Measurements from ENCODE around the gene DCX. TPM values are rescaled to one million over a fixed set of nuclear protein-coding genes. Genes with fewer than 3 reads are reported as not detected.

DCX gene
- total RNA-seq, 1 experiment from 2014 or later, result not detected

DNA sequence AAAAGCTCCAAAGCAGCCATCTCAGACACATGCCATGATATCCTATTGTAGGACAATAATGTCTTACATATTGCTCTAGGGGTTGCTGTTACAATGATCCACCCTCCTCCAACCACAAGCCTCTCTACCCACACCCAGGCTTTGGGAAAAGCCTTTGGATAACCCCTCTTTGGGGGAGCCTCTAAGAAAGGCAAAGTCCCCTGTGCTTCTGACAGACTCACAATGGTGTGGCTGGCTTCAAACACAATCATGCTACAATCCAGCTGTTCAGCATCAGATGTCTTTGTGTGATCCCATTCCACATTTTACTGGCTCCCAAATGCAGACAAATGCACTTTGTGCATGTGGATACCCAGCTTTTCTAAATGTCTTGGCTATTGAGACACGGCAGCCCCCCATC is 75.9 kb downstream of the DCX start:
- no peak for DNase-seq (ENCODE audit: low spot score)
- in situ Hi-C loops (cut with HindIII; ENCODE audit: low sequenced_read_pairs), result no loop called here

DNA sequence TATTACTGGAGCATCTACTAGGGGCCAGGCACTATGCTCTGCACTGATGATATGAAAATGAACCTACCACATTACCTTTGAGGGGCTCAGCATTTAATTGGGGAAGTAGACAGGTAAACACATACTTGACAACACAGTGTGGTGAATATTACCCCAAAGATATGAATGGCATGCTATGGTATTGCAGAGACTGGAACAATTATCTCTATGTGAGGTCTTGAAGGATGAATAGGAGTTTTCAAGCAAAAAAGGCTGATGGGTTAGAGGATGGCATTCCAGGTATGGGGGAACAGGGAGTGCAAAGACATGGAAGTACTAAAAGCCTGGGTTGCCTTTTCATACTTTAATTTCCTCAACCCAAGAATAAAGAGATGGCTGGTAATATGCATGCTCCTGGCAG is 82.6 kb downstream of the DCX start:
- in situ Hi-C loops (cut with HindIII; ENCODE audit: low sequenced_read_pairs), result no loop called here
- no peak for DNase-seq (ENCODE audit: low spot score)

DNA sequence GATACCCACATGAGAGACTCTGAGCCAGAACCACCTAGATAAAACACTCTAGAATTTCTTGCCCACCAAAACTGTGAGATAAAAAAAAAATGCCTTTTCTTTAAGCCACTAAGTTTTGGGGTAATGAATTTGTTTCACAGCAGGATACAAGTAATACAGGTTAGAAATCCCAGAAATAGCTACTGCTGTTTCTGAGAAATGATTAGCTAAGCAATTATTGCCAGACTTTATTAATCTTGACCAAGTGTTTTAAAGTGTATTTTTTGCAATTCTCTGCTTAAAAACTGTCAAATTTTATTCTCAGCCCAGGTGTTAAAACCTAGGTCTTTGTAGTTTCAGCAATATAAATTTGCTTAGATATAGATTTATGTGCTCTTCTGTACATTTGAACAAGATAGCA is 83.1 kb downstream of the DCX start:
- DNase-seq (ENCODE audit: low spot score), result no peak
- in situ Hi-C loops (cut with HindIII; ENCODE audit: low sequenced_read_pairs), result no loop called here

DNA sequence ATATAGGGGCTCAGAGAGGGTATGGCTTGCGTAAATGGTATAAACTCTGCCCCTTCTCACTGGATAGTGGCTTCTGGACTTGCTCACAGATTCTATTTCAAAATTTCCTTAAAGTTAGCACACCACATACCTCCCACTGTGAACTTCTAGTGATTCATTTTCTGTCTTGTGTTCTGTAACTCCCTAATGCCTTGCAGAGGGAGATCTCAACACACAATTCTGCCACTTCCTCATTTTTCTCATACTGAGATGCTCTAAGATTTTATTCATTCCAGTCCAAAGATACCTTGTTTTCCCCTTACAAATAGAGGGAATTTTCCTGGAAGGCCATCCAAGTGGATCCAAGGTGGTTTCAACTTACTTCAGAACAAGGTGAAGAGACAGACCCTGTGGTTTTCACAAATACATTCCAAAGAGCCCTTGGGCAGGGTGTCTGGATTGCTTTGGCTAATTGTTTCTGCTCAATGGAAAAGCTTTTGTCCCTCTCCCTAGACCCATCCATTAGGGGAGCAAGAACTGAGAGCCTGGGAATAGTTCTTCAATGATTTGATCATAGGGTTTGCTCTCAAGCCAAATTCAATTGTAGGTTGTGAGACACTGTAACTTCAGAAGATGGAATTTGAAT is 89.6 kb downstream of the DCX start:
- DNase-seq (ENCODE audit: low spot score), result no peak
- in situ Hi-C loops (cut with HindIII; ENCODE audit: low sequenced_read_pairs), result no loop called here

DNA sequence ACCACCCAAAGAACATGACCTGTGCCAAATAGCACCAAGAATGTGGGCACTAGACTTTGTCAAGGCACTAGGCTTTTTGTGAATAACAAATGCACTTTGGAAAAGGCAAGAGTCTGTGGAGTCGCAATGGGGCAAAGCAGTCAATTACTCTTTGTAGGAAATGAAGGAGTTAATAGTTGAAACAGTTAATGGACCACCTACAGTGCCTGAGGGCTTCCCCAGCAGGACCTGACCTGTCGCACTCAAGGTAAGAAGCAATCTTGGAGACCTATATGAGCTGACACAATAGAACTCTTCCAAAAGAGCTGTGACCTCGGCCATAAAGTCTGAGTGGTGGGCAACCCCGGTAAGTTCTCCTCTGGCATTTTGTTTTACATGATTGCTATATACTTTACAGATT is 92.5 kb downstream of the DCX start:
- no peak for DNase-seq (ENCODE audit: low spot score)
- in situ Hi-C loops (cut with HindIII; ENCODE audit: low sequenced_read_pairs), result no loop called here

DNA sequence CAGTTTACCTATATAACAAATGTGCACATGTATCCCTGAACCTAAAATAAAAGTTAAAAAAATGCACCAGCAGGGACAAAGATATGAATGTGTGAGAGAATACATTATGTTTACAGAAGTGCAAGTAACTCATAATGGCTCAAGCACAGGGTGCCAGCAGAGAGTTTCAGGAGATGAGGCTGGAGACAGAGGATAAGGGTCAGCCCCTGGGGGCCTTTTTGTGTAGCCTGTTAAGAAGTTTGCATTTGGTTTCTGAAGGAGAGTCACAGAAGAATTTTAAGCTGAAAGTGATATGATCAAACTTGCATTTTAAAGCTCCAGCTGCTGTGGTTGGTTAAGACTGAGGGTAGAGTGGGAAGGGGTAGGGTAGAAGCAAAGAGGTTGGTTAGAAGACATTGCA is 93.1 kb downstream of the DCX start:
- in situ Hi-C loops (cut with HindIII; ENCODE audit: low sequenced_read_pairs), result no loop called here

DNA sequence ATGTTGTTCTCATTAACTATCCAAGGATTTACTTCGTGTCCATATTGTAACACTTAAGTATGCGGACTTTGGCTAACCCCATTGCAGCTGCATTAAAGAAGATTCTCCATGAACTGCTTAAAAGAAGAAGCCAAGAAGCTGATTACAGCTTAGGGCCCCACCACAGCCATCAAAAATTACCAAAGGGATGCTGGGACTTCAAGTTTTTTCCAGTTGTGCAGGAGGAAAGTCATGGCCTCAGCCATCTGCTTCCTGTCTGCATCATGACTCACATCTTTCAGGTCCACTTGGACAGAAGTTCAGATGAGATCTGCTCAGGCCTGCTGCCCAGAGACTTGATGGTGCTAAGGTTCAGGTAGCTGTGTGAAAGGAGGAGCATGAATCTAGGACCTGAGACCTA is 102.9 kb downstream of the DCX start:
- DNase-seq (ENCODE audit: low spot score), result no peak
- in situ Hi-C loops (cut with HindIII; ENCODE audit: low sequenced_read_pairs), result no loop called here

More for the DNA sequence above, 93.1 kb downstream of the DCX start:
- DNase-seq (ENCODE audit: low spot score), result no peak

DNA sequence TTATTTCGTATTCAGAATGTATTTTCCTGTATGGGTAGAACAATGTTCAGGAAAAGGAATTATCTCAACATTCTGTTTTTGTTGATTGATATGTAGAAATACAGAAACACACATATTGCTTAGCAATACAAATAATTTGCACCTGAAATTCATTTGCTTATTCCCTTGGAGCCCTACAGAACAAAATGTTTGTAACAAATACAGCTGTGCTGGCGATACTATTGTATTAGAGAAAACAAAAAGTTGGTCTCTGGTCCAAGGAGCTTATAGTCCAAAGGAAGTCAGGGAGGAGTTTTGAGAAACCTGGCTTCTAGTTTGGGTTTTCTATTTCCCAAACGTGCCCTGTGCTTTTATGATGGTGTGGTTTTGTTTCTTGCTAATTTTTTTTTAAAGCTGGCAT is 104.0 kb downstream of the DCX start:
- DNase-seq (ENCODE audit: low spot score), result no peak
- in situ Hi-C loops (cut with HindIII; ENCODE audit: low sequenced_read_pairs), result no loop called here

DNA sequence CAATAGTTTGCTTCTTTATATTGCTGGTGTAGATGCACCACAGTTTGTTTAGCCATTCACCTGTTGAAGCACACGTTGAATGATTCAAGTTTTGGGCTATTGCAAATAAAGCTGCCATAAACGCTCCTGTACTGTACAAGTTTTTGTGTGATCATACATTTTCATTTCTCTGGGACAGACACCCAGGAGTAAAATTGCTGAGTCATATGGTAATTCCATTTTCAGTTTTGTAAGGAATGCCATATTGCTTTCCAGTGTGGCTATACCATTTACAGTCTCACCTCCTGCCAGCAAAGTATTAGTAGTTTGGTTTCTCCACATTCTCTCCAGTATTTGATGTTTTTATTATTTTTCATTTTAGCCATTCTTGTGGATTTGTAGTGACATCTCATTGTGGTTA is 109.7 kb downstream of the DCX start:
- DNase-seq (ENCODE audit: low spot score), result no peak
- in situ Hi-C loops (cut with HindIII; ENCODE audit: low sequenced_read_pairs), result no loop called here

DNA sequence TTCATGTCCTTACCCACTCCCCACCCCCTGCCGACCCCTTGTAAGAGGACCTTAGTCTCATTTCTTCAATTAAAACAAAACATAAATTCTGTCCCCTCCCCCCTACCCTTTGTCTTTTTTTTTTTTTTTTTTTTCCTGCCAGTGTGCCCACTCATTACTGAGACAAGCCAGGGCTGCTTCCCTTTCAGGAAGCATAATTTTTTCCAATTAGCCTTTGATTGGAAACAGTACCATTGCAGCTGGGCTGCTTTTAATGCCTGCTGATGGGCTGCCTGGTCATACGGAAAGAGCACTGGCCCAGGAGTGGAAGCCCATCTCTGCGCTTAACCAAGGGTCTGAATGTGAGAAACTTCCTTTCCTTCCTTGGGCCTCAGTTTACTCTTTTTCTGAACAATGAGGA is 123.2 kb downstream of the DCX start:
- no peak for DNase-seq (ENCODE audit: low spot score)
- in situ Hi-C loops (cut with HindIII; ENCODE audit: low sequenced_read_pairs), result no loop called here

DNA sequence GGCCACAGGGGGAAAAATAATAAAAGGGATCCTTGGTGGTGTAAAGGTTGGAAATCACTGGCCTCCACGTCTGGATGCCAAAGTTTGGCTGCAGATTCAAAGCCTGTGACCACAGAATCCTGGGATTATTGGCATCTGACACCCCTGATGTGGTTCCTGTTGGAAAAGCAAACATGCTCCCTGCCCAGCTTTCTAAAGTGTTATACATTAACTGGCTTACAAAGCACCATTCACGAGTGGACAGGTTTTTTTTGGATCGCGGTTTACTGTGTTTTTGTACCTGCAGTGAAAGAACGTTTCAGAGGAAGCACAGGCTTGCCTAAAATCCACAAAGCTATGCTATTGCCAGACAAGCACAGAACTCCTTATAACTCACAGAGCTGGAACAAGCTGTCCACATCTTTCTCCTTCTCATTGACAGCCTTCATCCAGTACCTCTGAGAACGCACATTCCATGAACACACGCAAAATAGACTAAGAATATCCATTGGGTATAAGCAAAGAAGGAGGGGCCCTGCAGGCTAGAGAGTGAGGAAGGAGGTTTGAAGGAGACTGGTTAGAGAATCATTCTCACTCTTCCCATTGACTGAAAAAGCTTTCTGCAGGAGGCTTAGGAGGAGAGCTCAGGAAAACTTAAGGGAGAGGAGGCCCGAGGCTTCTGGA is 127.2 kb downstream of the DCX start:
- in situ Hi-C loops (cut with HindIII; ENCODE audit: low sequenced_read_pairs), result no loop called here
- no peak for DNase-seq (ENCODE audit: low spot score)

DNA sequence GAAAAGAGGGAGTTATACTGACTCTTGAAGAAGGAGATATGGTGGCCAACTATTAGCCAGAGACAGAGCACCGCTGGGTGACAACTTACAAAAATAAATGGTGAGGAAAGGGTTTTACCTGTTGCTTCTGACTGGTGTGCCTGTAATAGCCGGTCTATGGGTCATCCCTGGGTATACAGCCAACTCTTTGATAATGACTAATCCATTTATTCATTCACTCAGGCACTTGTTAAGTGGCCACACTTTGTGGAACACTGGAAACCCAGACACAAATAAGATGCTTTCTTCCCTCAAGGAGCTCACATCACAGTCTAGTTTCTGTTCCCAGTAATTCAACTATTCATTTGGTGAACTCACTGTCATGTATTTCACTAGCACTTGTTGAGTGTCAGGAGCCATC is 128.5 kb downstream of the DCX start:
- in situ Hi-C loops (cut with HindIII; ENCODE audit: low sequenced_read_pairs), result no loop called here
- DNase-seq (ENCODE audit: low spot score), result no peak

DNA sequence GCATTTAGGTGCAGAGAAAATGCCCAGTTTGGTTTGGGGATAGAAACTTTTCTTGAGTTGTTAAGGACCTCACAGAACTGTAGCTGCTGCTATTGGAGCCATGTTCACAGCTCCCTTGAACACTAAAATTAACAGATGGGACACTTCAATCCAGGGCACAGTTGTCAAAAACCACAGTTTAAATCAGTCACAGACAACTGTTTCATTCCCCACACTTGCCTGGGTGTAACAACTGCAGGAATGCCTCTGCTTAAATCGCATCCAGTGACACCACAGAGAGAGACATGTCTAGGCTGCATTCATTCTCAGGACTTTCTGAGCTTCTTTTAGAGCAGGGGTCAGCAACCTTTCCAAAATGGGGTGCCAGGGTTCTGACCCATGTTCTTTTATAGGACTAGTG is 129.0 kb downstream of the DCX start:
- DNase-seq (ENCODE audit: low spot score), result no peak
- in situ Hi-C loops (cut with HindIII; ENCODE audit: low sequenced_read_pairs), result no loop called here

DNA sequence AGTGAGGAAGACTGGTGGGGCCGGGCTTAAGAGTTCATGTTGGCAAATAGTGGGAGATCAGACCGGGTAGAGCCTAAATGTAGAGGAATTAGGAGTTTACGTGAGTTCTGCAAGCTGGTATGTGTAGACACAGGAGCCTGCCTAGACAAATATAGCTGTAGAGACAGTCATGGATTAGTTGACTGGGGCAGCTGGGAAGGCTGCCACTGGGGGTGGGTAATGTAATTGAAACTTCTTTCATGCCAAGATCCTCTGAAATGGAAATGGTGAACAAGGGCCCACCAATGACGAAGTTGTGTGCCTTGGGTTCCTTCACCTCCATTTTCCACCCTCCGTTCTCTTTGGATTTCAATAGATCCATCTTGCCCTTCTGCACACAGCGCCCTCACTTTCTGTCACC is 129.9 kb downstream of the DCX start:
- DNase-seq (ENCODE audit: low spot score), result no peak
- in situ Hi-C loops (cut with HindIII; ENCODE audit: low sequenced_read_pairs), result no loop called here

DNA sequence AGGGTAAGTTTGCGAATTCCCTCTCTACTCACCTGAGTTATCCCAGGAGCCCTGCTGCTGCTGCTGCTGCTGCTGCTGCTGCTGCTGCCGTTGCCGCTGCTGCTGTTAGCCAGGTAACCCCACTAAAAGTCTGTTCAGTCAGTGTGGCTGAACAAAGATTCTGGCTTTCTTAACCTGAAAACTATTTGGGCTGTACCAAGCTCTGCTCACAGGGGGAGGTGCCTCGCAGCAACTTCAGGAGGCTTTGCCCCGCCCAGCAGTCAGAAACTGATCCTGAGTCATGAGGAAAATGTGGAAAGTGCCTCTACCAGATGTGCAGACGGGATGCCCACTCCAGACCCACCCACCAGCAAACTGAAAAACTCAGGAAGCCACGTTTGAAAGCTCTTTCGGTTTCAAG is 141.7 kb downstream of the DCX start, which contains the start of gene CAPN6:
CAPN6 (minus strand) TSS at position 145 of the 400 bp plus-strand sequence. CDS start 6,547 bp downstream, outside the sequence.
- DNase-seq (ENCODE audit: low spot score), result no peak
- in situ Hi-C loops (cut with HindIII; ENCODE audit: low sequenced_read_pairs), result no loop called here

DNA sequence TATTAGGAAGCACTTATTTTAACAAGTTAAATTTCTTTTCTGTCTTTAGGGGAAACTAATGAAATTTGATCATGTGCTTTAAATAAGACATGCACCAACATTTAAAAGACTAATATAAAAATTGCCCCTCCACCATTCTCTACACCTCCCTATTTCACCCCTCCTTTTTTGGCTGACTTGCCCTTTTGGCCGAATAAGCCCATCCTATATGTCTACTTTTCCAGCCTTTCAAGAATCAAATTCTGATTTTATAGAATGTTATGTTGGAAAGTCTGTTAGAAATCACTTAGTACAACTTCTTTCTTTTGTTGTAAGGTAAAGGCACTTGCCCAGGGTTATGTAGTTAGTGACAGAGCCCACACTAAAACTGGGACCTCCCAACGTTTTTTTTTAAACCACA is 143.5 kb downstream of the DCX start:
- no peak for DNase-seq (ENCODE audit: low spot score)
- in situ Hi-C loops (cut with HindIII; ENCODE audit: low sequenced_read_pairs), result no loop called here

DNA sequence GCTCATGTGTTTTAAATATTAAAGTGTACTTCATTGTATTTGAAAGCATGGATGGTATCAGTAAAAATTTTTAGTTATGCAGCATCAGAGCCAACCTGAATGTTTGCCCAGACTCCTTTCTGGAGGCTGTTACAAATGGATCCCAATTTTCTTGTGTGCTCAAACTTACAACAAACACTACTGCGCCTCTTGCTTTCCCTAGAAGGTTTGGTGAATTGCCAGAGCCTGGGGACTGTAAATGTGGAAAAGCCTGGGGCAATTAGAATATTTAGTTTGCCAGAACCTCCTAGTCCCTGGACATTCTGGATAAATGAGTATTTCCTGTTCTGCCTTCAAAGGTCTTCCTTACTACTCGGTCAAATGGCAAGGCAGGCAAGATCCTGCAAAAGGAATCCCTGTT is 146.5 kb downstream of the DCX start:
- in situ Hi-C loops (cut with HindIII; ENCODE audit: low sequenced_read_pairs), result no loop called here
- no peak for DNase-seq (ENCODE audit: low spot score)

DNA sequence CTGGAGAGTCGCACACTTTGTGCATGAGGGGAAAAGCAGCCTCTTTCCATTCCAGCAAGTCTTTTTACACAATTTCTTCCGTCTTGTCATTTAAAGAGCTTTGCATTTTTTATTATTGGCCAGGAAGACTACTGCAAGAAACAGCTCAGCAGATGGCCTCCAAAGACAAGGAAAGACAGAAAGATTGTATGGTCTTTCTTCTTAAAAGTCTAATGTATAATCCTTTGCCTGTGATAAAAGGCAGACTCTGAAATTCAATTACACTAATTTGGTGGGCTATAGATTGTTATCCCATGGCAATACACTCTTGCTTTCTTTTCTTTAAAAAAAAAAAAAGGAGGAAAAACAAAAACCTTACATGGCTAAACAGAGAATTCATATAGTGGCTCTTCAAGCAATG is 147.6 kb downstream of the DCX start:
- DNase-seq (ENCODE audit: low spot score), result no peak
- in situ Hi-C loops (cut with HindIII; ENCODE audit: low sequenced_read_pairs), result no loop called here

DNA sequence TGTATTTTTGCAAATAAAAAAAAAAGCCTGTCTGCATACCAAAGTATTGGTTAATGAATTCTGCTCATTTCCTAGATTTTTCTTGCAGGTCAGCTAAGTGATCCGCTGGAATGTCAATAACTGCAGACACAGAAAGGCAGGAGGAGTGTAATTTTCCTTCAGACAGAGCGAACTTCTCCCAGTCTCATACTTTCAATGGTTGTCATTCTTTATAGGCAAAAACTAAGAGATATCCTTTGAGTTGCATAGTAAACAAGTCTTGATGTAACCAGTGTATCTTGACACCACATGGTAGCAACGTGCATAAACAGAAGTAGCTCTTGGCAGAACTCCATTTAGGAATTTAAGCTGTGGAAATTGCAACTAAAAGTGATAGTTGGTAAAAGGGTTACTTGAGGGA is 149.9 kb downstream of the DCX start:
- in situ Hi-C loops (cut with HindIII; ENCODE audit: low sequenced_read_pairs), result no loop called here
- no peak for DNase-seq (ENCODE audit: low spot score)

DNA sequence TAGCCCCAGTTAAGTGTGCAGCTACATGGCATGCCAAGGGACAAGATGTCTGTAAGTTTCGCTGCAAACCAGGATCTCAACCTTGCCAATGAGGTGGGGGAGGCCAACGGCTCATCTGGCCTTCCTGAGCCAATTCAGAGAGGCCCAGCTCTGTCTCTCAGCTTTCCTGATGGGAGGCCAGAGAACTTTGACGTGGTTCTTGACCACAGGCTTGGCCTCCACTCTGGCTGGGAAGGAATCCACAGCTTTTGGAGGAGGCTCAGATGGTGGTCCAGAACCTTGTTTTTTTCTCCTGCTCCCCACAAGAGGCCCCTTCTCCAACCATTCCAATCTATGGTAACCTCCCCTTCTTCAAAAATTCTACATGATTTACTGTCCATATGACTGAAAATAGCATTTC is 151.5 kb downstream of the DCX start:
- in situ Hi-C loops (cut with HindIII; ENCODE audit: low sequenced_read_pairs), result no loop called here
- no peak for DNase-seq (ENCODE audit: low spot score)

DNA sequence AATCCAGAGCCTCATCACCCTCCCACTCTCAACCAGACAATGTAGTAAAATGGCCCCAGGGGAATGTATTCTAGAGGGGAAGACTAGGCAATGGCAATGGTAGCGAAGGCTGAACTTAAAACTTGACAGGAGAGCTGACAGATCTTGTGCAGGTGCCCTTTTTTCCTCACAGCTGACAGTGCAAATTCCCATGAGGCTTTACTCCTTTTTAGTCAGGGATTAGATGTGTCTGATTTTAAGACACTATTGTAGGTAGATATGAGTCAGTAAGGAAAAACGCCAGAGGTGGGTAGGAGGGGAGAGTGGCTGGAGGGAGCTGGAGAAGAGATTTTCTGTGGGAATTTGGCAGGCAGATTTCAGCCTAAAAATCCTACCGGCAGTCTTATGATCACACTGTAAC is 152.4 kb downstream of the DCX start:
- in situ Hi-C loops (cut with HindIII; ENCODE audit: low sequenced_read_pairs), result no loop called here
- no peak for DNase-seq (ENCODE audit: low spot score)
